Small intestine (tissue), 7 donors: ENCODE data around the gene PRRG4. TPM values are rescaled to one million over a fixed set of nuclear protein-coding genes. Genes with fewer than 3 reads are reported as not detected.

Experiments used
- DNase-seq, 2 donors: peaks; one replicate each; pipeline versions ENCODE4 v3.0.0 to v3.0.0-alpha.2; 2013
- FAIRE-seq: peaks from 2 replicates; lab custom pipeline; 2012; peaks lifted over from hg19 to GRCh38; lab: Jason Lieb, UNC
- H3K27ac ChIP-seq, 3 donors: one replicate each; pipeline ENCODE4 v1.5.1; 2013; ENCODE audit warnings: low read length in 2 of 3, mild to moderate bottlenecking in 2 of 3, control low read depth in 1 of 3, inconsistent platforms in 1 of 3, low read depth in 1 of 3, moderate library complexity in 1 of 3
- H3K27me3 ChIP-seq, 3 donors: one replicate each; pipeline ENCODE4 v1.6.1; 2013; ENCODE audit warnings: low read length in 3 of 3, inconsistent platforms in 1 of 3; ENCODE audit not compliant: control insufficient read depth in 3 of 3, insufficient read depth in 3 of 3
- H3K36me3 ChIP-seq, 3 donors: one replicate each; pipeline ENCODE4 v1.6.1; 2013; ENCODE audit warnings: low read length in 3 of 3, inconsistent platforms in 1 of 3, low read depth in 1 of 3, mild to moderate bottlenecking in 1 of 3, moderate library complexity in 1 of 3; ENCODE audit not compliant: control insufficient read depth in 3 of 3, insufficient read depth in 2 of 3
- H3K4me1 ChIP-seq, 3 donors: one replicate each; pipeline ENCODE4 v1.6.1; 2013; ENCODE audit warnings: low read length in 2 of 3, inconsistent platforms in 1 of 3, low read depth in 1 of 3, mild to moderate bottlenecking in 1 of 3, moderate library complexity in 1 of 3; ENCODE audit not compliant: control insufficient read depth in 3 of 3, insufficient read depth in 2 of 3
- H3K4me3 ChIP-seq, 3 donors: one replicate each; pipeline ENCODE4 v1.5.1; 2013; ENCODE audit warnings: low read length in 3 of 3, control low read depth in 1 of 3, inconsistent platforms in 1 of 3, low read depth in 1 of 3, mild to moderate bottlenecking in 1 of 3, moderate library complexity in 1 of 3
- H3K9me3 ChIP-seq, 2 donors: one replicate each; pipeline ENCODE4 v1.6.1; 2013; ENCODE audit warnings: low read depth in 1 of 2, low read length in 1 of 2; ENCODE audit not compliant: control insufficient read depth in 2 of 2, insufficient read depth in 1 of 2
- WGBS, 3 donors: extraction: QIAGEN DNeasy Blood & Tissue Kit; methylation state at CpG; one replicate each; pipeline ENCODE4 v1.1.7; 2013; 5-methylcytosine and 5-hydroxymethylcytosine counted together
- polyA plus RNA-seq, 4 donors: library from polyadenylated mRNA; stranded (reverse) in 3 of 4; unstranded in 1 of 4; fragments of 200-250 nt in 3 of 4; fragments of 120-200 nt in 1 of 4; gene quantifications; one replicate each; pipeline versions ENCODE4 v1.2.1 to v1.2.3, GENCODE V29; 2013
- donor health status: healthy with polysubstance abuse.
- donor health status: control.
- donor health status: control.
- donor health status: Bipolar disorder and iron deficiency.
- donor health status: healthy.

The PRRG4 gene
- polyA plus RNA-seq, 4 donors: 5.1 to 11.2 (median 9.1) TPM

DNA sequence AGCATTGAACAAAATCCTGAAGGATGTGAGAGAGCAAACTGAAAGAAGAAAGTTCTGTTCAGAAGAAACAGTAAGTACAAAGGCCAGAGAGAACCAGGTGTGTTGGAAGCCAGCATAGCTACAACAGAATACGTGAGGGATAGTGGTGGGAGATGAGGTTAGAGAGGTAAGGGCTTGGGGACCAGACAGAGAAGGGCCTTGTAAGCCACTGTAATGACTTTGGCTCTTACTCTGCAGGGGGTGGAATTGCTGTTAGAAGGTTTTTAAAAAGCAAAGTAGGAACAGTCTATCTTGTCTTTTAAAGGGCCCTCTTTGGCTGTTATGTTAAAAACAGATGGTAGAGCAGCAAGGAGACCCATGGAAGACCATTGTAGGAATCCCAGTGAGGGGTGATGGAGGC, 4.2 kb downstream of the PRRG4 start:
- FAIRE-seq (no peak), DNase-seq (no peak)
- WGBS, 3 donors: 40 to 53% (median 44%) methylated on average over 1 of the region's 1 CpG
- no peaks in the 10 kb centered on the region for H3K9me3 ChIP-seq
- H3K36me3 ChIP-seq: peaks cover 0 to 2% (median 0%) of the 10 kb centered on the region in 3 donors
- H3K4me3 ChIP-seq: no peak overlapping the region
- H3K27ac ChIP-seq: no peak overlapping the region
- H3K4me1 ChIP-seq: peaks cover 0 to 5% (median 0%) of the 10 kb centered on the region in 3 donors
- peaks cover 0 to 3% (median 2%) of the 10 kb centered on the region in 3 donors for H3K27me3 ChIP-seq

GRCh38 chr11:32836946-32837345, 7.2 kb downstream of the PRRG4 start:
- no peak overlapping the region for H3K27ac ChIP-seq
- DNase-seq: peak in 1 of 2 donors; percentile 25
- no peak overlapping the region for H3K4me3 ChIP-seq
- FAIRE-seq: no peak
- 24 to 62% (median 40%) methylated on average over 2 of the region's 2 CpGs for WGBS, 3 donors
- peaks cover 0 to 3% (median 2%) of the 10 kb centered on the region in 3 donors for H3K36me3 ChIP-seq
- no peaks in the 10 kb centered on the region for H3K4me1 ChIP-seq
- no peaks in the 10 kb centered on the region for H3K27me3 ChIP-seq
- H3K9me3 ChIP-seq: no peaks in the 10 kb centered on the region

DNA sequence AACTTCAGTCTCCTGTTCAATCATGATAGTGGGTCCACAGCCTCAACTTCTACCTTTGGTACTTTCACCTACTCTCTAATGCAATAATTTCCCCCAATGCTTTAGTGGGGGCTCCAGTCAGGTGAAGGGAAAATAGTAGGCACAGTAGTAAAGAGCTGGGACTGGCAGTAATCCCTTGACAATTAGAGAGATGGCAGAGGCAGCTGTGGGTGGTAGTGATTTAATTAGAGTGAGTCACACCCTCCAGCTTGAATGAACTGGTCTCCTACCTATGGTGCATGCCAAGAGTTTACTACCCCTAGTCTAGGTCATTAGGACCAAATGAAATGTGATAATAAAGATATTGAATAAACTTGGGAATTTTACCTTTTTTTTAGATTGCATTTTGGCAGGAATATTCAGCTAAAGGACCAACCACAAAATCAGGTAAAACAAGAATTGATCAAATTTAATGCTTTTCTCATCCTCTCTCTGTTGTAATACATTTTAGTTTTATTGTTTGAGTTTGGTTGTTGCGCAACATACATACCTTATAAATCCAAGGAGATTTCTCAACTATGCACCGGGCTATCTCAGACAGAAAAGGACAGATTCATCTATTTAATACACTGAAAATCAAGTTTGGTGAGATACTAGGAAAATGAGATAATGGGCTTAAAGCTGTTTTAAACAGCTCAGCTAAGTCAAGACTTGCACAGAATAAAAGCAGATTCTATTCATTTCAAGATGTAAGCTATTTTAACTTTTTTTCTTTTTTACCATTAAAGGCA, 9.0 kb downstream of the PRRG4 start:
- DNase-seq (peak; percentile 34 to 69), FAIRE-seq (no peak)
- Histone ChIP-seq H3K36me3 (peaks cover 0 to 8% (median 2%) of the 10 kb centered on the region in 3 donors), H3K27ac (no peak overlapping the region), H3K4me1 (no peaks in the 10 kb centered on the region), H3K27me3 (no peaks in the 10 kb centered on the region), H3K4me3 (no peak overlapping the region), H3K9me3 (no peaks in the 10 kb centered on the region)
- 31 to 71% (median 47%) methylated on average over 2 of the region's 2 CpGs for WGBS, 3 donors

DNA sequence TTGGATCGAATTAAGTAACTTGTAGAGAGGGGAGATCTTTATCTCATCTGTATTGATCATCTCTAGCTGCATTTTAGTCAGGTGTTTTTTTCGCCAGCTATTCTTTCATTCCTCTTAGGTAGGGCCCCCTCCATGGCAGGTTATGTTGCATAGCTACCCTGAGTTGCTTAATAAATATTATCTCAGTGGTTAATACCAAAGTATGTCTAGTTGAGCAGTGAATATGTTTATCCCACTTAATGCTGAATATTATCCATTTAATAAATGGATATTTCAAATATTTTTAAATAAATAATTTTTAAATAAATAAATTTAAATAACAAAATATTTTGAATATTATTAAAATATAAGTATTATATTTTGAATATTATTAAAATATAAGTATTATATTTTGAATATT, 9.6 kb downstream of the PRRG4 start:
- FAIRE-seq: no peak
- peaks cover 0 to 8% (median 0%) of the 10 kb centered on the region in 3 donors for H3K36me3 ChIP-seq
- no peaks in the 10 kb centered on the region for H3K27me3 ChIP-seq
- H3K4me3 ChIP-seq: no peak overlapping the region
- WGBS, 3 donors: 73 to 89% (median 86%) methylated on average over 2 of the region's 2 CpGs
- no peaks in the 10 kb centered on the region for H3K4me1 ChIP-seq
- no peak overlapping the region for H3K27ac ChIP-seq
- H3K9me3 ChIP-seq: no peaks in the 10 kb centered on the region
- no peak for DNase-seq

DNA sequence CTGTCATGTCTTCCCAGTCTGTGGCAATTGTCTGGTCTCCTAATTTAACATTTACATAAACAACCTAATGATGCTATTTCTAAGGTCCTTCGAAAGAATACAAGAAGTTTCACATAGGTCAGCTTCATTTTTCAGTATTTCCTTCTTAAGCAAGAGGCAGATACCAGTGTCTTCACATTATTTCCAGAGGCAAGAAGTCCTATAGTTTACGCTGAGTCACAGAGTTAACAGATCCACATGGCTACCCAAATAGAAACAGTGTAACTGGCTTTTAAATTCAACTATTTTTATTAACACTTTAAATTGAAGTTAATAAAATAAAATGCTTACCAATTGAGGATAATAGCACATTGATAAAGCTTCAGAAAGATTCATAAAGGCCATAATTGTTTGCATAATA, 10.9 kb downstream of the PRRG4 start:
- Histone ChIP-seq H3K27ac (no peak overlapping the region), H3K4me1 (no peaks in the 10 kb centered on the region), H3K27me3 (no peaks in the 10 kb centered on the region), H3K36me3 (peaks cover 0 to 8% (median 0%) of the 10 kb centered on the region in 3 donors), H3K9me3 (no peaks in the 10 kb centered on the region), H3K4me3 (no peak overlapping the region)
- WGBS, 3 donors: 83 to 92% (median 86%) methylated on average over 2 of the region's 2 CpGs
- FAIRE-seq: no peak
- no peak for DNase-seq

DNA sequence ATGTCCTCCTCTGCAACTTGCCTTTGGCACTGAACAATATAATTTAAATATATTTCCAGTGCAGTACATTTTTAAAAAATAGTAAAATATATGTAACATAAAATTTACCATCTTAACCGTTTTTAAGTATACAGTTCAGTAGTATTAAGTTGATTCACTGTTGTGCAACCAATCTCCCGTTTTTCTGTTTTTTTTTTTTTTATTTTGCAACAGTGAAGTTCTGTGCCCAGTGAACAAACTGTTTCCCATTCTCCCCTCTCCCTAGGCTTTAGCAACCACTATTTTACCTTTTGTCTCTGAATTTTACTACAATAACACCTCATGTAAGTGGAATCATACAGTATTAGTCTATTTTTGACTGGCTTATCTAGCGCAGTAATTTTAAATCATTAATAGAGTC, 13.8 kb downstream of the PRRG4 start:
- no peaks in the 10 kb centered on the region for H3K4me1 ChIP-seq
- no peaks in the 10 kb centered on the region for H3K9me3 ChIP-seq
- 53 to 69% (median 66%) methylated on average over 3 of the region's 3 CpGs for WGBS, 3 donors
- no peak overlapping the region for H3K27ac ChIP-seq
- H3K27me3 ChIP-seq: no peaks in the 10 kb centered on the region
- FAIRE-seq: no peak
- no peak for DNase-seq
- H3K4me3 ChIP-seq: no peak overlapping the region
- peaks cover 0 to 12% (median 0%) of the 10 kb centered on the region in 3 donors for H3K36me3 ChIP-seq

DNA sequence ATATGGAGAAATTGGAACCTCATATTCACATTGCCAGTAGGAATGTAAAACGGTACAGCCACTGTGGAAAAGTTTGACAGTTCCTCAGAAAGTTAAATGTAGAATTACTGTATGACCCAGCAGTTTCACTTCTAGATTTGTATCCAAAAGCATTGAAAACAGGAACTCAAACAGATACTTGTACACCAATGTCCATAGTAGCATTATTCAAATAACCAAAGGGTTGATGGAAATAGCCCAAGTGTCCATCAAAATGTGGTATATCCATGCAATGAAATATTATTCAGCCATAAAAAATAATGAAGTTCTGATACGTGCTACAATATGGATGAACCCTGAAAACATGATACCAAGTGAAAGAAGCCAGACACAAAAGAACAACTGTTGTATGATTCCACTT, 17.8 kb downstream of the PRRG4 start:
- peaks cover 0 to 3% (median 0%) of the 10 kb centered on the region in 3 donors for H3K4me1 ChIP-seq
- no peak overlapping the region for H3K27ac ChIP-seq
- no peaks in the 10 kb centered on the region for H3K27me3 ChIP-seq
- peaks cover 0 to 6% (median 0%) of the 10 kb centered on the region in 3 donors for H3K36me3 ChIP-seq
- 75 to 91% (median 82%) methylated on average over 2 of the region's 2 CpGs for WGBS, 3 donors
- no peaks in the 10 kb centered on the region for H3K9me3 ChIP-seq
- FAIRE-seq (no peak), DNase-seq (no peak)
- H3K4me3 ChIP-seq: no peak overlapping the region

- no peak for FAIRE-seq
- Histone ChIP-seq H3K4me1 (peaks cover 0 to 3% (median 0%) of the 10 kb centered on the region in 3 donors), H3K36me3 (peaks cover 0 to 10% (median 0%) of the 10 kb centered on the region in 3 donors), H3K27ac (no peak overlapping the region), H3K9me3 (no peaks in the 10 kb centered on the region), H3K27me3 (no peaks in the 10 kb centered on the region), H3K4me3 (no peak overlapping the region)
- 66 to 96% (median 92%) methylated on average over 1 of the region's 1 CpG for WGBS, 3 donors
- no peak for DNase-seq
These were observed 20.0 kb downstream of the PRRG4 start for GRCh38 chr11:32849761-32850160.
